ENCODE measurements around the gene ELMO1.
A peak's percentile ranks its signal among the peaks of the same experiment; 100 is the strongest.

ELMO1 gene

DNA sequence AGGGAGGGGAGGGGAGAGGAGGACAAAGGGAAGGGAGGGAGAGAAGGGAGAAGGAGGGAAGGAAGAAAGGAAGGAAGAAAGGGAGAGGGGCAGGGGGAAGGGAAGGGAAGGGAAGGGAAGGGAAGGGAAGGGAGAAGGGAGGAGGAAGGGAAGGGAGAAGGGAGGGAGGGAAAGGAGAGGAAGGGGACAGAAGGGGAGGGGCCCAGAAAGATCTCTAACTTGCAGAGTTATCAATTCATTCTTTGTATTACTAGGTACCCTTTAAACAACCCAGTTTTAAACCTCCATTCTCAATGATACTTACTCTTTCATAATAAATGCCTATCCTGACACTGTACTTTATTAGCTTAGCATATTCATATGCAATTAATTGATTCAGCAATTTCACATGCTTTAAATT, 192.0 kb downstream of the ELMO1 start:
- no peak for DNase-seq

- no peak for DNase-seq
Measured at GRCh38 chr7:37255327-37255944, 193.2 kb downstream of the ELMO1 start.

DNA sequence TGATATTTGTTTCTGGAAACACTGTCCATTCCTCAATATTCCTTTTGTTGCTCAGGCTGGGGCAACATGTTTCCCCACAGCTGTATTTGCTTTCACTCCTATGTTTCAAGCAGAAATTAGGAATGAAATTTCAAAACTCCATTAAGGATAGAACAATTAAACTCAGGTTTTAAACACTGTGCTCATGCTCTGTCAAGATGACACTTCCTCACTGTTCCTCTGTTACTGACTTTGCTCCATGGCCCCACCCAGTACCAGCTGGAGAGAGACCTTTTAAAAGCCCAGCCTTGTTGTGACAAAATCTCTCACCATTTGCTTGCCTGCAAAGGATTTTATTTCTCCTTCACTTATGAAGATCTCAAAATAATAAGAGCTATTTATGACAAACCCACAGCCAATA, 197.4 kb downstream of the ELMO1 start:
- DNase-seq = no peak

GRCh38 chr7:37249240-37249639, 199.4 kb downstream of the ELMO1 start:
- DNase-seq = no peak

- peak in 1 of 3 donors; percentile 27 for DNase-seq
Measured at GRCh38 chr7:37248396-37248861, 200.2 kb downstream of the ELMO1 start.

DNA sequence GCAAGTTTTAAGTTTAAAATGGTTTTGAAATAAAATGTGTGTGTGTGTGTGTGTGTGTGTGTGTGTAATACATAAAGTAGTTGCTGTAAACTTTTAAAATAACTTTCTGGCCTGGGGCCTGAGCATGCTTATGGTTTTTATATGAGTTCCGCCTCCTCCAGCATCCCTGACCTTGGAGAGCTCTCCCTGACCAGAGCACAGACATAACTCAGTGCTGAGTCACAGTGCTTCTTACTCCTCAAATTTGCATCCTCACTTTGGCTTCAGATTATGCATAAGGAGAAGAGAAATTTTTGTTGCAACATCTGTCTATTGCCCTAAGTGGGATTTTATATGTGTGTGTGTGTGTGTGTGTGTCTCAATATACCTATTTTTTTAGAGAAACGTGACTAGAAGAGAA, 200.8 kb downstream of the ELMO1 start:
- peak; percentile 72 to 92 (median 85) for DNase-seq

GRCh38 chr7:37245590-37245989, 203.1 kb downstream of the ELMO1 start:
- DNase-seq = no peak

GRCh38 chr7:37236906-37237305, 211.8 kb downstream of the ELMO1 start:
- DNase-seq = no peak

- DNase-seq = no peak
Measured at GRCh38 chr7:37235813-37236212, 212.9 kb downstream of the ELMO1 start.

- peak in 2 of 3 donors; percentile 30 to 48 for DNase-seq
Measured at GRCh38 chr7:37234928-37235327, 213.7 kb downstream of the ELMO1 start.

- DNase-seq = peak in 1 of 3 donors; percentile 23
Measured at GRCh38 chr7:37234334-37234733, 214.3 kb downstream of the ELMO1 start.

DNA sequence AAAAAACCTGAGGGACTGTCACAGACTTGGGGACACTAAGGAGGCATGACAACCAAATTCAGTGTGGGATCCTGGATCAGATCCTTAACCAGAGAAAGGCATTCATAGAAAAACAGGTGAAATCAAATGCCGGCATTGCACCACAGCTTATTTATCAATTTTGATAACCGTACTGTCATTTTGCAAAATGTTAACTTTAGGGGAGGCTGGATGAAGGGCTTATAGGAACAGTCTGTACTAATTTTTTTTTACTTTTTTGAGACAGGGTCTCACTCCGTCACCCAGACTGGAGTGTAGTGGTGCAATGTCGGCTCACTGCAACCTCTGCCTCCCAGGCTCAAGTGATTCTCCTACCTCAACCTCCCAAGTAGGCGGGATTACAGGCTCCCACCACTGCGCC, 217.1 kb downstream of the ELMO1 start:
- DNase-seq = no peak

DNA sequence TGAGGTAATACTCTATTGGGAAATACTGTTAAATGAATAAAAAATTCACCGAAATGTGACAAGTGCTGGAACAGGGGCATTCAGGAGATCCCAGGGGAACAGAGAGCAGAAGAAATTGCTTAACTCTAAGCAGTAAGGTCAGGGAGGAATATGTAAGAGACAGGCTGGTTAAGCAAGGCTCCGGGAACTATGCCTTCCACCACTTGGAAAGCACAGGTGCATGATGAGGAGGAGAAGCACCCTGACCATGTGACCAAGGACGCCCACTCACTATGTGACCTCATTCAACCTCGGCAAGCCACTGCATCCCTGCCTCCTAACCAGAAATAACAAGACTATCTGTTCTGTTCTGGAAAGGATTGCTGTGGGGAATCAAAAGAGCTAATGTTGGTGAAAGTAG, 218.4 kb downstream of the ELMO1 start:
- DNase-seq = peak; percentile 29 to 52 (median 33)

- DNase-seq = no peak
Measured at GRCh38 chr7:37229381-37229780, 219.3 kb downstream of the ELMO1 start.

DNA sequence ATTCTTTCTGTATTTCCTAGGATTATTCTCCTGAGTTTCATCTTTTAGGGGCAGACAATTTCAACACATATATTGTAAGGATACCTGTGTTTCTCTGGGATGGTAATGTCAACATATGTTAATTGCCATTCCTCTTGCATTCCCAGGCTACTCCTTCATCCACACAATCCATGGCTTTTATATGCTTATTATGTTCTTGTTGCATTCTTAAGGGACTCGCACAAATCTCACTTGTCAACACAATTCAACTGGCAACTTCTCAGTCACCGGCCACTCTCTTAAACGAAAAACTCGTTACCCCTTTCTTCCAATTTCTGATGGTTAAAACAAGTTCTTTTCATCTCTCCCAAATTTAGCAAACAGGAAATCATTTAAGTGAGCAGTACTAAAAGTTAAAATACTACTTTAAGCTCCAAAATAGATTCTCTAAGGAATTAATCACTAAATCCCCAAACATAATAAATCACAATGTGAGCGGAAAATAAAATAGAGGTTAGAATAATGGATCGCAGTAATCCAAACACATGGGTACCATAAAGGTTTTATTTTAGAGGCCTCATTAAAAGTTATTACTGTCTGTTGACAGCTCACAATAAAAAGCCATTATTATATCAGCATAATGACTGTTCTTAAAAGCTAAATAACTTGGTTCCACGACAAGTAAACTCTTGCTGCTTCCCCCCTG, 223.2 kb downstream of the ELMO1 start:
- no peak for DNase-seq

DNA sequence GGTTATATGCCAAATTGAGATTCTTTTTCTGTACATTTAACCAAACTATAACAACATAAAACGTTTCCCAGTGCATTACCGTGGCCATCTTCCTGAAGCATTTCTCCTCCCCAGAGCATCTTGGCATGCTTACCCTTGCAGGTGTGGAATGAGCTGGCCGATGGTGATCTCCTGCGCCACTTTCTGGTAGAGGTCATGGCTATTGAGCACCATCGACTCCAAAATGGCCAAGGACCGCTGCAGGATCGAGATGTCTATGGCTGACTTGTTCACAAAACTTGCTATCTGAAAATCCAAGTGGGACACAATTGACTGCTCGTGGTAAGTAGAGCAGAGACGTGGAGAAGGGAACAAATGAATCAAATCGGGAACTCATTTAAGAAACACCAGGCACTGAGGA, 223.9 kb downstream of the ELMO1 start:
- DNase-seq = no peak

DNA sequence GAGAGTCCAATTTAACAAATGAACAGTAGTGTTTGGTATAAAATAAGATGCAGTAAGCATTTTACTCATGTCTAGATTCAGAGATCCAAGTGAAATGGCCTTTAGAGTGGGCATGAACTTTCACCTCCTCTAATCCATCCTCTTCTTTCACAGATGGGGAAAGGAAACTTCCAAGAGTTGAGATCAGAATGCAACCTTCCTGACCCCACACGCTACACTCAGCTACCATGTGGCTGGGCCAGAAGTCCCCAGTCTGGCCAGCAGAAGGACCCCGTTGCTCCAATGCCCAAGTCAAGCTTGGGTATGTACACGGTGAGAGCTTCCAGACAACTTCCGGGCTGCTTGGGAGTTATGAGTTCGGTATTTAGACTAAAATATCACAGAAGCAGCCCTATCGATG, 228.0 kb downstream of the ELMO1 start:
- DNase-seq = peak; percentile 74 to 93 (median 85)

GRCh38 chr7:37218956-37219355, 229.7 kb downstream of the ELMO1 start:
- DNase-seq = peak; percentile 53 to 71 (median 62)

DNA sequence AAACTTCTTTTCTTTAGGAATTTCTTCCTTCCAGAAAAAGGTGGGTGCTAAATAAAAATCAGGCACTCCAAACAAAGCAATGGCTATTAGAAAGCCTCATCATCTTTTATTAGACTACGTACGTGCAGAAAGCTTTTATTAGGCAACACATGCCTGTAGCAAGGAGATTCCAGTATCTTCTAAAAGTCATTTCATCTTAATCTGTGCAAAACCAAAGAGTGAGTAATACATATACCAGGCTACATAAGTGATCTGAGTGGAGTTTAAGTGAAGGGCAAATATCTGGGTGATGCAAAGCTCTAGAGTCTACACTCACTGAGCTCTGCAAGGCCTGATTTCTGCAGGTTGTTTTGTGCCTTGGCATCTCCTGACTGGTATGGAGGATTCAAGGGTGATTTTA, 231.7 kb downstream of the ELMO1 start:
- DNase-seq = peak in 1 of 3 donors; percentile 27

DNA sequence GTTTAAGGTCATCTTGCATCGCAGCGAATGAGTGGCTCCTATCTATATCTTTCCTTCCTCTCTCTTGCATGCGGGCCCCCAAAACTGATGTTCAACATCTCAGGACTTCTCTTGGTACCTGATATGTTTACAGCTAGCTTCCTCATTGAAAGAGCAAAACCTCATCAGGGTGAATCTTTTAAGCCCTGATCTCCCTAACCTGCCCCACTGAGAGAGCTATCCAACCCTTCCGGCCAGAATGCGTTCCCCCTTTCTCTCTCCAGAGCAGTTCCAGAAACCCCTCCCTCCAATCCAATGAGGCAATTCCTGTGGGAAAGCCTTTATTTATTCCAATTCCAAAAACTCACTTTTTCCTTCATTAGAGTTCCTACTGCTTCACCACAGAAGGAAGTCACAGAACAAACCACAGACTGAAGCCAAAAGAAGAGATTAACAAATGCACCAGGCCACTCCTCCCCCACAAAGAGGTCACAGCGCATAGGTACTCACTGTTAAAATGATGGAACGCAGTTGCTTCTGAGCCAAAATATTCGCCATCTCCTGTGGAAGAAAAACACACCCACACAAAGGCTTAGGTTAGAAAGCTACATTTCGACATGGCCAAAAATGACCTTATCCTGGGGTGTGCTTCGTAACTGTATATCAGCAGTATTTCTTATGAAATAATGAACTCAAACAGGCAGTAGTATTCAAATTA, 232.4 kb downstream of the ELMO1 start:
- DNase-seq = peak; percentile 18 to 47 (median 33)

DNA sequence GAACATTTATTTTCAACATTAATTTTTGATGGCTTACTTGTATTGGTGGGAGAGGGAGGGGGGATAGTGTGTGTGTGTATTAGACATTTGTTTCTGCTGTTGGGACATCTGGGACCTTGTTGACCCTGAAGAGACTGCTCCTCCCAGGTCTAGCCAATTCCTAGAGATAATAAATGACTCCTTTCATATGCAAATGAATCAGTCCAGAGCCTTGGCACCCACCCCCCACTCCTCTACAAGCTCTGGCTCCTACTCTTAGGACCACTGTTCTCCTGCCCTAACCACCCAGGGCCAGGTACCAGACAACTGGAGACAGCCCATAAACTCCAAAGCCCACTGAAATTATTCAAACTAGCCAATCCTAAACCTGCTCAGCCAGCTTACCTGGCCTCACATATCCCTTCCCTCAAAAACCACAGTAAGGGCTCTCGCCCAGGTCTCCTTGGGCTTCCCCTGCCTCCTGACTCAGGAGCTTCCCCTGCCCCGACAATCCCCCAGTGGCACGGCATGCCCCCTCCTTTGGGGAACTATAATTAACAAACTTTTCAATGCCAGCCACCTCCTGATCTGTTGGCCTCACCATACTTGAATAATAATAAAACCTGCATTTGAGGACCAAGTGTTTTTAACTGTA, 233.3 kb downstream of the ELMO1 start:
- no peak for DNase-seq

DNA sequence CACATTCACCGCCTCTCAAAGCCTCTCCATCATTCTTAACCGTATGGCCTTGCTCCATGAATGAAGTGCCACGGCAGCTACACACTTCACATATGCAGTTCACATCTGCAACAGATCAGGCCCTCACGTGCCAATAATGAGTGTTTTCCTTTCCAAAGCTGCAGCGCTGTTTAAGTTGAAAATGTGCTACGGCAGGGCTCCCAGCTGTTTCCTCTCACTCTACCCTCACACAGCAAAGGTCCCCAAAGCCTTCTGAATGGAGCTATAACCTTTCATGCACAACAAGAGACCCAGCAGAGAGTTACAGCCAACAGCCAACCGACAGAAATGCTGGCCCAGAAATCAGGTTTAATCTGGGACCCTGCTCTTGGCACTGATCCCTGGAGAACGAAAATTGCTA, 236.1 kb downstream of the ELMO1 start:
- no peak for DNase-seq

DNA sequence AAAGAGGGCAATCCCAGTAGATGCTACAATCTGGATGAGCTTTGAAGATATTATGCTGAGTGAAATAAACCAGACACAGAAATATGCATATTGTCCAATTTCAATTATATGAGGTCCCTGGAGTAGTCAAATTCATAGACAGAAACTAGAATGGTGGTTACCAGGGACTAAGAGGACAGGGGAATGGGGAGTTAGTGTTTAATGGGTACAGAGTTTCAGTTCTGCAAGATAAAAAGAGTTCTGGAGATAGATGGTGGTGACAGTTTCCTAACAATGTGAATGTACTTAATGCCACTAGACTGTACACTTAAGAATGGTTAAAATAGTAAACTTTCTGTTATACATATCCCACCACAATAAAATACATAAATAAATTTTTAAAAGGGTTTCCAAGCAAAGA, 236.6 kb downstream of the ELMO1 start:
- DNase-seq = no peak
